Karpas-422 (cell line): ENCODE measurements around the gene BMAL2. TPM values are rescaled to one million over a fixed set of nuclear protein-coding genes. Genes with fewer than 3 reads are reported as not detected.

Source experiments
- DNase-seq: peaks from one replicate; pipeline ENCODE4 v3.0.0-alpha.2; 2015
- H2AFZ ChIP-seq: fragments of 200-600 bp; sonication (generic); 2 replicates; pipeline ENCODE4 v1.6.1; 2014; ENCODE audit warnings: antibody characterized with exemption, low read length, mixed read lengths
- H3K27ac ChIP-seq: fragments of 200-600 bp; sonication (generic); 2 replicates; pipeline ENCODE4 v1.5.1; 2014; ENCODE audit warnings: mild to moderate bottlenecking, low read length, moderate library complexity
- H3K27me3 ChIP-seq: fragments of 200-600 bp; sonication (generic); 2 replicates; pipeline ENCODE4 v1.6.1; 2014; ENCODE audit warnings: low read length, mixed read lengths
- H3K36me3 ChIP-seq: fragments of 200-600 bp; sonication (generic); 2 replicates; pipeline ENCODE4 v1.6.1; 2014; ENCODE audit warnings: low read length, mixed read lengths; ENCODE audit not compliant: insufficient read depth
- H3K4me1 ChIP-seq: fragments of 200-600 bp; sonication (generic); 2 replicates; pipeline ENCODE4 v1.6.1; 2014; ENCODE audit warnings: mild to moderate bottlenecking, low read length, mixed read lengths
- H3K4me2 ChIP-seq: fragments of 200-600 bp; sonication (generic); 2 replicates; pipeline ENCODE4 v1.6.1; 2014; ENCODE audit warnings: low read length, low read depth, mild to moderate bottlenecking; ENCODE audit not compliant: poor library complexity, severe bottlenecking
- H3K4me3 ChIP-seq: fragments of 200-600 bp; sonication (generic); 2 replicates; pipeline ENCODE4 v1.5.1; 2014; ENCODE audit warnings: mild to moderate bottlenecking, antibody characterized with exemption, low read length, mixed read lengths
- H3K79me2 ChIP-seq: fragments of 200-600 bp; sonication (generic); 2 replicates; pipeline ENCODE4 v1.6.1; 2014; ENCODE audit warnings: mild to moderate bottlenecking, low read length, mixed read lengths
- H3K9ac ChIP-seq: fragments of 200-600 bp; sonication (generic); 2 replicates; pipeline ENCODE4 v1.6.0; 2014; ENCODE audit warnings: low read length
- H3K9me2 ChIP-seq: fragments of 200-600 bp; sonication (generic), shearing (Covaris generic); replicated peaks from 2 replicates; pipeline ENCODE4 v1.6.0; 2014; ENCODE audit warnings: mild to moderate bottlenecking, low read length, moderate library complexity; ENCODE audit not compliant: insufficient read depth
- H3K9me3 ChIP-seq: fragments of 300-700, 200-600 bp; sonication (generic); 2 replicates; pipeline ENCODE4 v1.6.1; 2014; ENCODE audit warnings: low read length, mixed read lengths
- H4K20me1 ChIP-seq: fragments of 200-600 bp; sonication (generic); 2 replicates; pipeline ENCODE4 v1.6.1; 2014; ENCODE audit warnings: mild to moderate bottlenecking, antibody characterized with exemption, low read length, low read depth; ENCODE audit not compliant: insufficient read depth
- total RNA-seq: library from RNA; depleted of rRNA; stranded (reverse); fragments of >200 nt; shearing (Covaris generic); gene quantifications from 2 replicates; pipeline ENCODE4 v1.2.3, GENCODE V29; 2014; ENCODE audit warnings: low replicate concordance

Gene BMAL2
- total RNA-seq, 1 experiment from 2014 or later: not detected

GRCh38 chr12:27351476-27351875 is 18.8 kb downstream of the BMAL2 start:
- Histone ChIP-seq H3K79me2 (no peaks in the 10 kb centered on the region), H3K36me3 (no peaks in the 10 kb centered on the region), H3K9me3 (no peaks in the 10 kb centered on the region), H3K4me3 (no peak overlapping the region), H3K9ac (no peak overlapping the region), H3K4me2 (no peak overlapping the region), H3K9me2 (no peaks in the 10 kb centered on the region), H4K20me1 (no peaks in the 10 kb centered on the region), H3K27ac (no peak overlapping the region), H3K27me3 (no peaks in the 10 kb centered on the region), H3K4me1 (no peaks in the 10 kb centered on the region), H2AFZ (no peak overlapping the region)
- DNase-seq: no peak

GRCh38 chr12:27355486-27355885 is 22.9 kb downstream of the BMAL2 start:
- no peak overlapping the region for H3K27ac ChIP-seq
- no peaks in the 10 kb centered on the region for H3K9me3 ChIP-seq
- H3K79me2 ChIP-seq: no peaks in the 10 kb centered on the region
- no peak overlapping the region for H2AFZ ChIP-seq
- H3K9me2 ChIP-seq: no peaks in the 10 kb centered on the region
- H3K4me3 ChIP-seq: no peak overlapping the region
- DNase-seq: no peak
- no peak overlapping the region for H3K9ac ChIP-seq
- no peak overlapping the region for H3K4me2 ChIP-seq
- H4K20me1 ChIP-seq: no peaks in the 10 kb centered on the region
- no peaks in the 10 kb centered on the region for H3K4me1 ChIP-seq
- no peaks in the 10 kb centered on the region for H3K36me3 ChIP-seq
- H3K27me3 ChIP-seq: no peaks in the 10 kb centered on the region

- no peak for DNase-seq
- H3K9me2 ChIP-seq: no peaks in the 10 kb centered on the region
- no peaks in the 10 kb centered on the region for H3K9me3 ChIP-seq
- no peak overlapping the region for H3K4me2 ChIP-seq
- no peaks in the 10 kb centered on the region for H3K36me3 ChIP-seq
- H3K79me2 ChIP-seq: no peaks in the 10 kb centered on the region
- no peak overlapping the region for H3K9ac ChIP-seq
- H2AFZ ChIP-seq: no peak overlapping the region
- no peak overlapping the region for H3K27ac ChIP-seq
- no peaks in the 10 kb centered on the region for H3K27me3 ChIP-seq
- H3K4me3 ChIP-seq: no peak overlapping the region
- no peaks in the 10 kb centered on the region for H3K4me1 ChIP-seq
- no peaks in the 10 kb centered on the region for H4K20me1 ChIP-seq
These were observed 23.3 kb downstream of the BMAL2 start for GRCh38 chr12:27355979-27356378.

- DNase-seq: no peak
- no peak overlapping the region for H3K4me3 ChIP-seq
These were observed 27.1 kb downstream of the BMAL2 start for GRCh38 chr12:27359578-27360340.

GRCh38 chr12:27361372-27361771 is 28.7 kb downstream of the BMAL2 start:
- no peaks in the 10 kb centered on the region for H3K79me2 ChIP-seq
- H2AFZ ChIP-seq: no peak overlapping the region
- no peak overlapping the region for H3K4me3 ChIP-seq
- no peaks in the 10 kb centered on the region for H3K27me3 ChIP-seq
- no peaks in the 10 kb centered on the region for H3K9me3 ChIP-seq
- H3K4me1 ChIP-seq: no peaks in the 10 kb centered on the region
- no peak overlapping the region for H3K4me2 ChIP-seq
- no peaks in the 10 kb centered on the region for H3K9me2 ChIP-seq
- no peak for DNase-seq
- H3K9ac ChIP-seq: no peak overlapping the region
- no peaks in the 10 kb centered on the region for H3K36me3 ChIP-seq
- no peaks in the 10 kb centered on the region for H4K20me1 ChIP-seq
- H3K27ac ChIP-seq: no peak overlapping the region

More at GRCh38 chr12:27359578-27360340, 27.1 kb downstream of the BMAL2 start:
- Histone ChIP-seq H3K9me3 (no peaks in the 10 kb centered on the region), H3K27me3 (no peaks in the 10 kb centered on the region), H4K20me1 (no peaks in the 10 kb centered on the region), H3K9me2 (no peaks in the 10 kb centered on the region), H3K36me3 (no peaks in the 10 kb centered on the region), H3K27ac (no peak overlapping the region), H3K9ac (no peak overlapping the region), H3K79me2 (no peaks in the 10 kb centered on the region), H2AFZ (no peak overlapping the region), H3K4me2 (no peak overlapping the region), H3K4me1 (no peaks in the 10 kb centered on the region)

GRCh38 chr12:27366621-27367020 is 34.0 kb downstream of the BMAL2 start:
- Histone ChIP-seq H3K9me2 (no peaks in the 10 kb centered on the region), H4K20me1 (no peaks in the 10 kb centered on the region), H2AFZ (no peak overlapping the region), H3K9me3 (no peaks in the 10 kb centered on the region), H3K4me2 (no peak overlapping the region), H3K27ac (no peak overlapping the region), H3K27me3 (no peaks in the 10 kb centered on the region), H3K9ac (no peak overlapping the region), H3K36me3 (no peaks in the 10 kb centered on the region), H3K79me2 (no peaks in the 10 kb centered on the region), H3K4me3 (no peak overlapping the region), H3K4me1 (no peaks in the 10 kb centered on the region)
- DNase-seq: no peak

- Histone ChIP-seq H3K9me3 (no peaks in the 10 kb centered on the region), H3K36me3 (no peaks in the 10 kb centered on the region), H3K27ac (no peak overlapping the region), H3K4me3 (no peak overlapping the region), H3K4me2 (no peak overlapping the region), H3K9me2 (no peaks in the 10 kb centered on the region), H4K20me1 (no peaks in the 10 kb centered on the region), H3K4me1 (no peaks in the 10 kb centered on the region), H3K9ac (no peak overlapping the region), H2AFZ (no peak overlapping the region), H3K79me2 (no peaks in the 10 kb centered on the region), H3K27me3 (no peaks in the 10 kb centered on the region)
- DNase-seq: no peak
These were observed 34.4 kb downstream of the BMAL2 start for GRCh38 chr12:27367078-27367477.

- Histone ChIP-seq H3K9me2 (no peaks in the 10 kb centered on the region), H3K79me2 (no peaks in the 10 kb centered on the region), H4K20me1 (no peaks in the 10 kb centered on the region), H2AFZ (no peak overlapping the region), H3K4me1 (no peaks in the 10 kb centered on the region), H3K27ac (no peak overlapping the region), H3K9me3 (no peaks in the 10 kb centered on the region), H3K4me2 (no peak overlapping the region), H3K36me3 (no peaks in the 10 kb centered on the region), H3K4me3 (no peak overlapping the region), H3K27me3 (no peaks in the 10 kb centered on the region), H3K9ac (no peak overlapping the region)
- DNase-seq: no peak
These were observed 49.6 kb downstream of the BMAL2 start for GRCh38 chr12:27382171-27382795.
